ENCODE results near the gene RALGAPA2.

The RALGAPA2 gene

GRCh38 chr20:20371681-20372080, 340.8 kb downstream of the RALGAPA2 start:
- no peak overlapping the region for H3K4me2 ChIP-seq (ENCODE audit: low read depth, low read length, poor library complexity, severe bottlenecking)
- H4K20me1 ChIP-seq (ENCODE audit: low read depth, low read length) = no peaks in the 10 kb centered on the region; the same call in 1 of the 2 replicates
- H3K79me2 ChIP-seq (ENCODE audit: insufficient read depth, low read length) = no peaks in the 10 kb centered on the region
- H3K9me3 ChIP-seq (ENCODE audit: insufficient read depth, low read length) = no peaks in the 10 kb centered on the region
- H3K27me3 ChIP-seq (ENCODE audit: low read length) = peaks cover 3% of the 10 kb centered on the region; the same call in 1 of the 2 replicates
- H2AFZ ChIP-seq (ENCODE audit: low read depth, low read length, severe bottlenecking) = no peak overlapping the region
- H3F3A ChIP-seq (ENCODE audit: insufficient read depth) = no peaks in the 10 kb centered on the region
- TF ChIP-seq EZH2phosphoT487 (conservative IDR thresholded peaks at IDR 0.05; ENCODE audit: low read length) = no peak
- no peaks in the 10 kb centered on the region for H3K36me3 ChIP-seq (ENCODE audit: low read length)
- no peak overlapping the region for H3K4me3 ChIP-seq (ENCODE audit: insufficient read depth, low read length, poor library complexity, severe bottlenecking)
- no peaks in the 10 kb centered on the region for H3K9me2 ChIP-seq (replicated peaks; ENCODE audit: insufficient read depth, low read length)
- no peak overlapping the region for H3K9ac ChIP-seq (ENCODE audit: low read length)
- no peak overlapping the region for H3K27ac ChIP-seq (ENCODE audit: low read depth, low read length)

DNA sequence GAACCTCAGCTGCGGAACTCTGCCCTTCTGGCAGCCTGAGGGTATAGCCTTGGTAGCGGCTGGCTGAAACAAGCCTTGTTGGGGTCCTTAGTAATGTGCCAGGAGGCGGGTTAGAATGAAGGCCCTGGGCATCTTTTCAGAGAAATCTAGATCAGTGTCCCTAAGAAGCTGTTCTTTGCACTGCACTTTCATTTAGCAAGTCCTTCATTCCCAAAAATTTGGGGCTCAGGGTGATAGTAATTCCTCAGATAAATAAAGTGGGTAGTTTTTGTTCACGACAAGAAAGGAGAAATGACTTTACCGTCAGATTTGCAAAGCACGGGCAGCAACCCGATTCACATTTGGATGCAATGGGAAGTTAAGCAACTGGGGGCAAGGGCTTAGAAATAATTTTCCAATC, 341.4 kb downstream of the RALGAPA2 start:
- H4K20me1 ChIP-seq (ENCODE audit: low read depth, low read length) = no peaks in the 10 kb centered on the region; the same call in 1 of the 2 replicates
- no peaks in the 10 kb centered on the region for H3K9me3 ChIP-seq (ENCODE audit: insufficient read depth, low read length)
- no peak overlapping the region for H3K27ac ChIP-seq (ENCODE audit: low read depth, low read length)
- no peak overlapping the region for H3K4me3 ChIP-seq (ENCODE audit: insufficient read depth, low read length, poor library complexity, severe bottlenecking)
- no peak overlapping the region for H3K4me2 ChIP-seq (ENCODE audit: low read depth, low read length, poor library complexity, severe bottlenecking)
- peaks cover 2% of the 10 kb centered on the region; the same call in 1 of the 2 replicates for H3F3A ChIP-seq (ENCODE audit: insufficient read depth)
- no peaks in the 10 kb centered on the region for H3K9me2 ChIP-seq (replicated peaks; ENCODE audit: insufficient read depth, low read length)
- H3K79me2 ChIP-seq (ENCODE audit: insufficient read depth, low read length) = no peaks in the 10 kb centered on the region
- TF ChIP-seq, protein P1, sequence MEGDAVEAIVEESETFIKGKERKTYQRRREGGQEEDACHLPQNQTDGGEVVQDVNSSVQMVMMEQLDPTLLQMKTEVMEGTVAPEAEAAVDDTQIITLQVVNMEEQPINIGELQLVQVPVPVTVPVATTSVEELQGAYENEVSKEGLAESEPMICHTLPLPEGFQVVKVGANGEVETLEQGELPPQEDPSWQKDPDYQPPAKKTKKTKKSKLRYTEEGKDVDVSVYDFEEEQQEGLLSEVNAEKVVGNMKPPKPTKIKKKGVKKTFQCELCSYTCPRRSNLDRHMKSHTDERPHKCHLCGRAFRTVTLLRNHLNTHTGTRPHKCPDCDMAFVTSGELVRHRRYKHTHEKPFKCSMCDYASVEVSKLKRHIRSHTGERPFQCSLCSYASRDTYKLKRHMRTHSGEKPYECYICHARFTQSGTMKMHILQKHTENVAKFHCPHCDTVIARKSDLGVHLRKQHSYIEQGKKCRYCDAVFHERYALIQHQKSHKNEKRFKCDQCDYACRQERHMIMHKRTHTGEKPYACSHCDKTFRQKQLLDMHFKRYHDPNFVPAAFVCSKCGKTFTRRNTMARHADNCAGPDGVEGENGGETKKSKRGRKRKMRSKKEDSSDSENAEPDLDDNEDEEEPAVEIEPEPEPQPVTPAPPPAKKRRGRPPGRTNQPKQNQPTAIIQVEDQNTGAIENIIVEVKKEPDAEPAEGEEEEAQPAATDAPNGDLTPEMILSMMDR (IDR thresholded peaks at IDR 0.05; ENCODE audit: insufficient read depth, low read length, poor library complexity, severe bottlenecking) = no peak
- no peak for TF ChIP-seq EZH2phosphoT487 (conservative IDR thresholded peaks at IDR 0.05; ENCODE audit: low read length)
- H2AFZ ChIP-seq (ENCODE audit: low read depth, low read length, severe bottlenecking) = no peak overlapping the region
- no peak overlapping the region for H3K9ac ChIP-seq (ENCODE audit: low read length)
- no peaks in the 10 kb centered on the region for H3K36me3 ChIP-seq (ENCODE audit: low read length)
- peaks cover 3% of the 10 kb centered on the region; the same call in 1 of the 2 replicates for H3K27me3 ChIP-seq (ENCODE audit: low read length)

DNA sequence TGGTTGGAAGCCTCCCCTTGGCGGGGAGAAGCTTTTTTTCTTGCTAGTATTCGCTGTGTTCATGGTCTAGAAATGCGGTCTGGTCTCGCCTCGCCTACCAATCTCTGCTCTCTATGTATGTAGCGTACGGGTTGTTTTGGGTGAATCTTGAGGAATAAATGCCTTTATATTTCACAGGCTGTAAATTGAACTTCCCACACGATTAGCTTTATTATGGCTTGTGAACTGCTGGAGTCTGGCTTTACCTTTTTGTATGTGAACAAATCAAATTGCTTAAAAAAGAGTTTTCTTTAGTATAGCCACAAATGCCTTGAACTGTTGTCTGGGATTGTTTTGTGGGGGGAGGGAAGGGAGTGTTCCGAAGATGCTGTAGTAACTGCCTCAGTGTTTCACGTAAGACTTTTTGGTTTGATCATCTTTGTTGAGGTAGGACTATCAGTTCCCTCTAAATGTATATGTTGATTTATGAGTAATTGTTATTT, 342.3 kb downstream of the RALGAPA2 start:
- TF ChIP-seq EZH2phosphoT487 (conservative IDR thresholded peaks at IDR 0.05; ENCODE audit: low read length) = 0 out of 2 replicates have a peak, but pooled peaks have one; percentile 19
- TF ChIP-seq, protein P1 (IDR thresholded peaks at IDR 0.05; ENCODE audit: insufficient read depth, low read length, poor library complexity, severe bottlenecking) = no peak
- H3K27me3 ChIP-seq (ENCODE audit: low read length) = 0 out of 2 replicates have a peak, but pooled peaks cover 3% of the 10 kb centered on the region
- H3K36me3 ChIP-seq (ENCODE audit: low read length) = no peaks in the 10 kb centered on the region
- no peak overlapping the region for H3K9ac ChIP-seq (ENCODE audit: low read length)
- no peaks in the 10 kb centered on the region; the same call in 1 of the 2 replicates for H4K20me1 ChIP-seq (ENCODE audit: low read depth, low read length)
- H2AFZ ChIP-seq (ENCODE audit: low read depth, low read length, severe bottlenecking) = no peak overlapping the region
- H3K9me3 ChIP-seq (ENCODE audit: insufficient read depth, low read length) = no peaks in the 10 kb centered on the region
- peaks cover 3% of the 10 kb centered on the region; the same call in 1 of the 2 replicates for H3F3A ChIP-seq (ENCODE audit: insufficient read depth)
- H3K79me2 ChIP-seq (ENCODE audit: insufficient read depth, low read length) = no peaks in the 10 kb centered on the region
- H3K9me2 ChIP-seq (replicated peaks; ENCODE audit: insufficient read depth, low read length) = no peaks in the 10 kb centered on the region
- no peak overlapping the region for H3K27ac ChIP-seq (ENCODE audit: low read depth, low read length)
- no peak overlapping the region for H3K4me2 ChIP-seq (ENCODE audit: low read depth, low read length, poor library complexity, severe bottlenecking)
- no peak overlapping the region for H3K4me3 ChIP-seq (ENCODE audit: insufficient read depth, low read length, poor library complexity, severe bottlenecking)
